Tibial nerve (tissue), 3 donors: ENCODE data around the gene TIMELESS.

Experiments used
- POLR2A ChIP-seq, 2 donors: fragments of 450-650 bp; IDR thresholded peaks; one replicate each; pipeline ENCODE4 v1.6.1; 2017; ENCODE audit warnings: antibody characterized with exemption in 2 of 2, mild to moderate bottlenecking in 2 of 2, moderate library complexity in 2 of 2
- TF ChIP-seq, protein P1 (sequence below), 5 experiments: fragments of 200-600 bp in 3 of 5; fragments of 450-650 bp in 2 of 5; sonication (generic) in 3 of 5; IDR thresholded peaks; one replicate each; pipeline ENCODE4 v1.5.1; 2016 to 2019; ENCODE audit warnings: antibody characterized with exemption in 5 of 5, mild to moderate bottlenecking in 3 of 5, moderate library complexity in 2 of 5

DNA sequence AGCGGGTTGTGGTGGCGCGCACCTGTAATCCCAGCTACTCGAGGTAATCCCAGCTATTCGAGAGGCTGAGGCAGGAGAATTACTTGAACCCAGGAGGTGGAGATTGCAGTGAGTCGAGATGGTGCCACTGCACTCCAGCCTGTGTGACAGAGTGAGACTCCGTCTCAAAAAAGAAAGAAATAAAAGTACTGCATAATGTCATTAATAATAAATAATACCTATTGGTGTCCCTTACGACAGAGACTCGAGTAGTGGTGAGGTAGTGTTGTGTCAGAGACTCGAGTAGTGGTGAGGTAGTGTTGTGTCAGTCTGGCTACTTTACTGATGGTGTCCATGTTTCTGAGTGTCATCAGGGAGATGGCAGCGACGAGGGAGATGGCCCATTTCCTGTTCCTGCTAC lies 37.5 kb upstream of the TIMELESS start:
- TF ChIP-seq, protein P1, sequence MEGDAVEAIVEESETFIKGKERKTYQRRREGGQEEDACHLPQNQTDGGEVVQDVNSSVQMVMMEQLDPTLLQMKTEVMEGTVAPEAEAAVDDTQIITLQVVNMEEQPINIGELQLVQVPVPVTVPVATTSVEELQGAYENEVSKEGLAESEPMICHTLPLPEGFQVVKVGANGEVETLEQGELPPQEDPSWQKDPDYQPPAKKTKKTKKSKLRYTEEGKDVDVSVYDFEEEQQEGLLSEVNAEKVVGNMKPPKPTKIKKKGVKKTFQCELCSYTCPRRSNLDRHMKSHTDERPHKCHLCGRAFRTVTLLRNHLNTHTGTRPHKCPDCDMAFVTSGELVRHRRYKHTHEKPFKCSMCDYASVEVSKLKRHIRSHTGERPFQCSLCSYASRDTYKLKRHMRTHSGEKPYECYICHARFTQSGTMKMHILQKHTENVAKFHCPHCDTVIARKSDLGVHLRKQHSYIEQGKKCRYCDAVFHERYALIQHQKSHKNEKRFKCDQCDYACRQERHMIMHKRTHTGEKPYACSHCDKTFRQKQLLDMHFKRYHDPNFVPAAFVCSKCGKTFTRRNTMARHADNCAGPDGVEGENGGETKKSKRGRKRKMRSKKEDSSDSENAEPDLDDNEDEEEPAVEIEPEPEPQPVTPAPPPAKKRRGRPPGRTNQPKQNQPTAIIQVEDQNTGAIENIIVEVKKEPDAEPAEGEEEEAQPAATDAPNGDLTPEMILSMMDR (IDR thresholded peaks at IDR 0.05): no peak
- TF ChIP-seq POLR2A (IDR thresholded peaks at IDR 0.05): no peak
